Measurements from ENCODE around the gene FAM149A.

The FAM149A gene

DNA sequence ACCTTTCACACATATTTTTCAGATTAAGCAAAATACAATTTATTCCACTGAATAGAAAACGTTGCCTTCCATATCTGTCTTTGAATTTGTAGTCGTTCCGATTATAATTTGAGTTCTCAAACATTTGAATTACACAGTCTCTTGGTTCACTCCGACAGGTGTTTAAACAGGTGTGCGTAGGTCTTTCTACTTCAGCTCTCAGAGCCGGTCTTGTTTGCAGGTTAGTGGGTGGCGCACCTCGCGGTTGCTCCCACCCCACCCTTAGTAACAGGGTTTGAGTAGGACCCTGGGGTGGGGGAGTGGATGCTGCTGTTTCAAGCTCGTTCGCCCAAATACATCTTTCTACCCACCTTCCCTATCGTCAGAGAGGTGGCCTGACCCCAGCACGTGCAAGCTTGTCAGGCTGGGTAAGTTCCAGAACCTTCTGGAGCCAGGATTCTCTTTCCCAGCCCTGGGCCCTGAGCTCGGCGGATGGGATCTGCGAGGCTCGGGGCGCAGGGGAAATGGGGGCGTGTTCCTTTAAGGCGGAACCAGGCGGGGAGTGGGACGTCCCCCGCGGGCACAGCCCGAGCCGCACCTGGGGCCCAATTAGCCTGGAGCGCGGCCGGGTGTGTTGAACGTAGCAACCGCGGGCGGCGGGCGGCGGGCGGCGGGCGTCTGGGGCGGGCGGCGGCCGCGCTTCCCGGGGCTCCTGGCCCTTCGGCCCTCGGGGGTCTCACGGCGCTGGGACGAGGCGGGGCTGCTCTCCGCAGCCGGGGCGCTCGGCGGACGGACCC lies at the start of gene FAM149A:
TSS of gene FAM149A (plus strand) at position 591 of the 776 bp plus-strand sequence.
- peak; percentile 65 for DNase-seq (ENCODE audit: low spot score)
- TF ChIP-seq, protein P1, sequence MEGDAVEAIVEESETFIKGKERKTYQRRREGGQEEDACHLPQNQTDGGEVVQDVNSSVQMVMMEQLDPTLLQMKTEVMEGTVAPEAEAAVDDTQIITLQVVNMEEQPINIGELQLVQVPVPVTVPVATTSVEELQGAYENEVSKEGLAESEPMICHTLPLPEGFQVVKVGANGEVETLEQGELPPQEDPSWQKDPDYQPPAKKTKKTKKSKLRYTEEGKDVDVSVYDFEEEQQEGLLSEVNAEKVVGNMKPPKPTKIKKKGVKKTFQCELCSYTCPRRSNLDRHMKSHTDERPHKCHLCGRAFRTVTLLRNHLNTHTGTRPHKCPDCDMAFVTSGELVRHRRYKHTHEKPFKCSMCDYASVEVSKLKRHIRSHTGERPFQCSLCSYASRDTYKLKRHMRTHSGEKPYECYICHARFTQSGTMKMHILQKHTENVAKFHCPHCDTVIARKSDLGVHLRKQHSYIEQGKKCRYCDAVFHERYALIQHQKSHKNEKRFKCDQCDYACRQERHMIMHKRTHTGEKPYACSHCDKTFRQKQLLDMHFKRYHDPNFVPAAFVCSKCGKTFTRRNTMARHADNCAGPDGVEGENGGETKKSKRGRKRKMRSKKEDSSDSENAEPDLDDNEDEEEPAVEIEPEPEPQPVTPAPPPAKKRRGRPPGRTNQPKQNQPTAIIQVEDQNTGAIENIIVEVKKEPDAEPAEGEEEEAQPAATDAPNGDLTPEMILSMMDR (IDR thresholded peaks at IDR 0.05; ENCODE audit: borderline replicate concordance, control extremely low read depth, extremely low read depth, insufficient read depth, missing control alignments), result no peak
- in situ Hi-C loops (cut with MboI; ENCODE audit: low sequenced_read_pairs, unreplicated experiment), result no loop called here

GRCh38 chr4:186058253-186058979 lies 46.1 kb upstream of the FAM149A start:
- TF ChIP-seq, protein P1 (IDR thresholded peaks at IDR 0.05; ENCODE audit: borderline replicate concordance, control extremely low read depth, extremely low read depth, insufficient read depth, missing control alignments), result no peak
- in situ Hi-C loops (cut with MboI; ENCODE audit: low sequenced_read_pairs, unreplicated experiment), result no loop called here
- peak; percentile 77 for DNase-seq (ENCODE audit: low spot score)

- no peak for DNase-seq (ENCODE audit: low spot score)
- TF ChIP-seq, protein P1 (IDR thresholded peaks at IDR 0.05; ENCODE audit: borderline replicate concordance, control extremely low read depth, extremely low read depth, insufficient read depth, missing control alignments), result no peak
- in situ Hi-C loops (cut with MboI; ENCODE audit: low sequenced_read_pairs, unreplicated experiment), result no loop called here
These were observed 45.6 kb upstream of the FAM149A start for GRCh38 chr4:186058980-186059316.

DNA sequence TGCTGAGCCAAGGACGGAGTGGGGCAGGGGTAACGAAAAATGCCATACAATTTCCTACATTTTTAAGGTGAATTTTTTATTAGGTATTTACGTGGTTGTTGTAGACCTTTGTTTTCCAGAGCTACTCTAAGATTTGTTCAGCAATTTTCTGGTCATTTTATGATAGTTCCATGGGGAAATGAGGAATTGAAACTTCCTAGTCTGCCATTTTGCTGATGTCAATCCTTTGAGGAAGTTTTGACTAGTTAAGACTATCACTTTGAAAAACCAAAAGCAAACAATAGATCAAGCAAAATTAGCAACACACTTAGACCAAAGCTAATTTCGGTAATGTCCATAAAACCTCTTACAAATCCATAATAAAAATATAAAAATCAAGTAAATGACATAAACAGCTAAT lies 42.6 kb upstream of the FAM149A start:
- TF ChIP-seq, protein P1 (IDR thresholded peaks at IDR 0.05; ENCODE audit: borderline replicate concordance, control extremely low read depth, extremely low read depth, insufficient read depth, missing control alignments), result no peak
- DNase-seq (ENCODE audit: low spot score), result no peak
- in situ Hi-C loops (cut with MboI; ENCODE audit: low sequenced_read_pairs, unreplicated experiment), result loop anchor here (10.0 kb wide), 1 partner anchor 73 kb away; no protein-coding TSS in a partner anchor

- in situ Hi-C loops (cut with MboI; ENCODE audit: low sequenced_read_pairs, unreplicated experiment), result loop anchor here (10.0 kb wide), 1 partner anchor 67 kb away; no protein-coding TSS in a partner anchor
- TF ChIP-seq, protein P1 (IDR thresholded peaks at IDR 0.05; ENCODE audit: borderline replicate concordance, control extremely low read depth, extremely low read depth, insufficient read depth, missing control alignments), result peak; percentile 35
- no peak for DNase-seq (ENCODE audit: low spot score)
These were observed 36.6 kb upstream of the FAM149A start for GRCh38 chr4:186067757-186068385.

DNA sequence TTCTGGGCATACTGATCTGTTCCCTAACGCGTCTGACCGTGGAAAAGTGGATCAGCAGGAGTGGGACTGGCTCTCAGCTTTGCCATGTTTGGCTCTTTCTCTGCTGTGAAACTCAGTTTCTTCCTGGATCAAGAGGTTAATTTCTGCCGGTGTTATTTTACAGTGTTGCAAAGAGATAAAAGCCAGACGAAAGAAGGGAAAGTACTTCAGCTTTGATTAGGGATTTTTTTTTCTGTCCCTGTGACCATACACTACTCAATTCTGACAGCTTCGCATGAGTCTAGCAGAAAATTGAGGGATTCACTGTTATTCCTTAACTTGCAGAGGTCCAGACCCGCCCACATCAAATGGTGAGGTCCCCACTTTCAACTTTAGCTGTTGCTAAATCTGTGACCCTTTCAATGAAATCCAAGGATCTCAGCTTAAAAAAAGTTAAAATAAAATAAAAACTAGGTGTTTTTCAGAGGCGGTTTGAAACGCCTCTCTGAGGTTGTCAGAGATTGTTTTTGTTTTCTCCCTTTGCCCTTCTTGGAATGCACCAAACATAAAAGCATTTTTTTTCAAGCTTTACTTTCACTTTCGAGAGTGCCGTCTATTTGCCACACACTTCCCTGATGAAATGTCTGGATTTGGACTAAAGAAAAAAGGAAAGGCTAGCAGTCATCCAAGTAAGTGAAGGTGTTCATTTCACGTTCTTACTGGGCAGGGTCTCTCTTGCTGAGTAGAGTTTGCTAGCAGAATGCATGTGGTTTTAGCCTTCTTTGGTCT lies 35.7 kb upstream of the FAM149A start, which contains the start of gene TLR3:
TSS of gene TLR3 (plus strand) at position 576 of the 768 bp plus-strand sequence. CDS start 7,464 bp downstream, outside the sequence.
- in situ Hi-C loops (cut with MboI; ENCODE audit: low sequenced_read_pairs, unreplicated experiment), result loop anchor here (10.0 kb wide), 1 partner anchor 66 kb away; no protein-coding TSS in a partner anchor
- TF ChIP-seq, protein P1 (IDR thresholded peaks at IDR 0.05; ENCODE audit: borderline replicate concordance, control extremely low read depth, extremely low read depth, insufficient read depth, missing control alignments), result no peak
- no peak for DNase-seq (ENCODE audit: low spot score)
